B cell (primary cell): ENCODE data around the gene PARP12. TPM values are rescaled to one million over a fixed set of nuclear protein-coding genes. Genes with fewer than 3 reads are reported as not detected.

ENCODE experiments used
- ATAC-seq: fragments of 200-7000 bp; cut with Tn5 transposase; one replicate; pipeline ENCODE4 v1.10.0; 2021; ENCODE audit warnings: low read depth, mild to moderate bottlenecking, moderate number of reproducible peaks, moderate library complexity
- CTCF ChIA-PET: fragments of 350-600 bp; sonication (Branson Sonifier 250); formaldehyde crosslinking; loops from one replicate; lab custom pipeline; 2021; ENCODE audit warnings: antibody characterized with exemption, inconsistent platforms; lab: Charles Lee
- POLR2A ChIA-PET: fragments of 350-600 bp; sonication (Branson Sonifier 250); formaldehyde crosslinking; loops from one replicate; lab custom pipeline; 2021; ENCODE audit warnings: antibody characterized with exemption; lab: Charles Lee
- DNase-seq: peaks from one replicate; pipeline ENCODE4 v3.0.0; 2013
- H2AFZ ChIP-seq: 2 replicates; pipeline ENCODE4 v1.6.1; 2012; ENCODE audit warnings: mild to moderate bottlenecking, low read depth, low read length; ENCODE audit not compliant: insufficient read depth, poor library complexity, severe bottlenecking
- H3K27ac ChIP-seq, 2 donors: 1 replicate in 1 of 2; 2 replicates in 1 of 2; pipeline ENCODE4 v1.5.1; 2012 to 2013; ENCODE audit warnings: low read length in 2 of 2, mild to moderate bottlenecking in 2 of 2, moderate library complexity in 1 of 2
- H3K27me3 ChIP-seq, 4 experiments: fragments of 200-600 bp in 1 of 4; sonication (generic) in 1 of 4; replicated peaks in 1 of 4; 1 replicate in 2 of 4; 2 replicates in 2 of 4; pipeline versions ENCODE4 v1.6.1 to v1.7.0; 2013 to 2016; ENCODE audit warnings: low read length in 3 of 4, mild to moderate bottlenecking in 2 of 4, mixed read lengths in 1 of 4, moderate library complexity in 1 of 4; ENCODE audit not compliant: insufficient read depth in 4 of 4, control insufficient read depth in 3 of 4; ENCODE audit errors: control extremely low read depth in 1 of 4
- H3K36me3 ChIP-seq, 2 experiments: replicated peaks in 1 of 2; 1 replicate in 1 of 2; 2 replicates in 1 of 2; pipeline versions ENCODE4 v1.6.1 to v1.7.1; 2013; ENCODE audit warnings: low read length in 1 of 2; ENCODE audit not compliant: insufficient read depth in 2 of 2, control insufficient read depth in 1 of 2; ENCODE audit errors: control extremely low read depth in 1 of 2, extremely low read depth in 1 of 2
- H3K4me1 ChIP-seq, 2 donors: fragments of 200-600 bp in 1 of 2; sonication (generic) in 1 of 2; 1 replicate in 1 of 2; 2 replicates in 1 of 2; pipeline versions ENCODE4 v1.5.1 to v1.6.1; 2013 to 2017; ENCODE audit warnings: low read length in 2 of 2; ENCODE audit not compliant: control insufficient read depth in 2 of 2, insufficient read depth in 2 of 2
- H3K4me2 ChIP-seq: replicated peaks from 2 replicates; pipeline ENCODE3; 2012; ENCODE audit warnings: mild to moderate bottlenecking, low read depth, low read length; ENCODE audit not compliant: poor library complexity, severe bottlenecking
- H3K4me3 ChIP-seq, 5 experiments: fragments of 200-600 bp in 1 of 5; sonication (generic) in 1 of 5; 1 replicate in 3 of 5; 2 replicates in 2 of 5; pipeline versions ENCODE4 v1.5.1 to v1.7.0; 2011 to 2016; ENCODE audit warnings: low read length in 4 of 5, mild to moderate bottlenecking in 4 of 5, low read depth in 2 of 5, control low read depth in 1 of 5, moderate library complexity in 1 of 5; ENCODE audit not compliant: insufficient read depth in 1 of 5; ENCODE audit errors: control extremely low read depth in 1 of 5, extremely low read depth in 1 of 5
- H3K79me2 ChIP-seq: fragments of 200-600 bp; sonication (generic); one replicate; pipeline ENCODE4 v1.6.0; 2016; ENCODE audit warnings: low read length; ENCODE audit not compliant: control insufficient read depth, insufficient read depth
- H3K9ac ChIP-seq: fragments of 200-600 bp; sonication (generic); 2 replicates; pipeline ENCODE4 v1.6.1; 2017; ENCODE audit warnings: mild to moderate bottlenecking, low read length, moderate library complexity
- H3K9me3 ChIP-seq, 3 donors: one replicate each; pipeline versions ENCODE4 v1.6.1 to v1.7.1; 2013; ENCODE audit warnings: low read length in 2 of 3; ENCODE audit not compliant: control insufficient read depth in 2 of 3, insufficient read depth in 1 of 3; ENCODE audit errors: control extremely low read depth in 1 of 3
- H4K20me1 ChIP-seq: 2 replicates; pipeline ENCODE4 v1.6.0; 2012; ENCODE audit warnings: mild to moderate bottlenecking, low read length; ENCODE audit not compliant: insufficient read depth, control insufficient read depth, poor library complexity, severe bottlenecking
- H3K27ac Mint-ChIP-seq: one replicate; pipeline ENCODE4 v1.8.0; 2021; ENCODE audit warnings: mixed read lengths
- H3K27me3 Mint-ChIP-seq: one replicate; pipeline ENCODE4 v1.8.0; 2021; ENCODE audit warnings: mixed read lengths
- H3K4me1 Mint-ChIP-seq: one replicate; pipeline ENCODE4 v1.8.0; 2021; ENCODE audit warnings: mixed read lengths
- H3K4me3 Mint-ChIP-seq: one replicate; pipeline ENCODE4 v1.8.0; 2021; ENCODE audit warnings: mixed read lengths
- H3K9me3 Mint-ChIP-seq: one replicate; pipeline ENCODE4 v1.8.0; 2022; ENCODE audit warnings: mixed read lengths; ENCODE audit not compliant: insufficient read depth
- CTCF ChIP-seq: fragments of 200-600 bp; IDR thresholded peaks from one replicate; pipeline ENCODE4 v1.8.0; 2022; ENCODE audit warnings: antibody characterized with exemption, mild to moderate bottlenecking
- EZH2 ChIP-seq: IDR thresholded peaks from 2 replicates; pipeline ENCODE4 v1.6.1; 2012; ENCODE audit warnings: borderline replicate concordance, low read depth, mild to moderate bottlenecking, moderate library complexity, low read length; ENCODE audit not compliant: insufficient read depth, poor library complexity, severe bottlenecking
- WGBS: methylation state at CpG from one replicate; pipeline ENCODE4 v1.1.5; 2013; ENCODE audit warnings: missing lambda C conversion rate; ENCODE audit not compliant: insufficient coverage; 5-methylcytosine and 5-hydroxymethylcytosine counted together
- intact Hi-C: fragments of 100-400 bp; cut with micrococcal nuclease; formaldehyde crosslinking; loops from one replicate; pipeline ENCODE4 v1.10.0; 2022
- polyA plus RNA-seq: library from polyadenylated mRNA; depleted of rRNA; stranded (reverse); fragments of >200 nt; gene quantifications from 2 replicates; pipeline ENCODE4 v1.2.3, GENCODE V29; 2012
- total RNA-seq, 2 donors: library from RNA; stranded (reverse); fragments of 120-200 nt in 1 of 2; gene quantifications; 1 replicate in 1 of 2; 2 replicates in 1 of 2; pipeline versions ENCODE4 v1.2.3 to v1.2.4, GENCODE V29; 2013 to 2022

The PARP12 gene
- total and polyA plus RNA-seq, 2 donors (not counting 1 experiment from before 2014, with no cell fraction given), result 170 to 177 TPM

GRCh38 chr7:140031364-140031763 is 31.4 kb downstream of the PARP12 start:
- DNase-seq (no peak), ATAC-seq (no peak)
- H3K27me3 ChIP-seq, result no peaks in the 10 kb centered on the region
- intact Hi-C loops, result no loop called here
- H3K9ac ChIP-seq, result no peak overlapping the region
- H2AFZ ChIP-seq, result no peak overlapping the region
- Mint-ChIP-seq H3K27me3 (no peaks in the 10 kb centered on the region), H3K9me3 (no peaks in the 10 kb centered on the region), H3K4me1 (peaks cover 15% of the 10 kb centered on the region), H3K4me3 (no peak overlapping the region), H3K27ac (no peak overlapping the region)
- no peaks in the 10 kb centered on the region for H3K9me3 ChIP-seq
- peaks cover 21% of the 10 kb centered on the region for H4K20me1 ChIP-seq
- no peak overlapping the region for H3K27ac ChIP-seq
- CTCF ChIA-PET, result no interaction called here
- no peaks in the 10 kb centered on the region for H3K79me2 ChIP-seq
- H3K4me3 ChIP-seq, result no peak overlapping the region
- peaks cover 0 to 60% of the 10 kb centered on the region in 2 experiments for H3K36me3 ChIP-seq
- POLR2A ChIA-PET, result no interaction called here
- WGBS, result no CpG with 5 or more reads among the region's 1 CpG
- no peak overlapping the region for H3K4me2 ChIP-seq
- H3K4me1 ChIP-seq, result peaks cover 3 to 7% of the 10 kb centered on the region in 2 donors
- TF ChIP-seq CTCF (no peak), EZH2 (no peak)

GRCh38 chr7:140029072-140029471 is 33.7 kb downstream of the PARP12 start:
- ATAC-seq (no peak), DNase-seq (no peak)
- intact Hi-C loops, result no loop called here
- Mint-ChIP-seq H3K27me3 (no peaks in the 10 kb centered on the region), H3K4me3 (no peak overlapping the region), H3K4me1 (peaks cover 10% of the 10 kb centered on the region), H3K27ac (no peak overlapping the region), H3K9me3 (no peaks in the 10 kb centered on the region)
- TF ChIP-seq CTCF (no peak), EZH2 (no peak)
- Histone ChIP-seq H3K4me1 (peaks cover 0 to 3% of the 10 kb centered on the region in 2 donors), H3K4me2 (no peak overlapping the region), H3K36me3 (peaks cover 0 to 65% of the 10 kb centered on the region in 2 experiments), H3K79me2 (no peaks in the 10 kb centered on the region), H4K20me1 (peaks cover 9% of the 10 kb centered on the region), H3K27ac (no peak overlapping the region), H3K9ac (no peak overlapping the region), H3K9me3 (no peaks in the 10 kb centered on the region), H3K27me3 (no peaks in the 10 kb centered on the region), H3K4me3 (no peak overlapping the region), H2AFZ (no peak overlapping the region)
- ChIA-PET POLR2A (no interaction called here), CTCF (no interaction called here)
- WGBS, result no CpG with 5 or more reads among the region's 1 CpG
